H1 (cell line): Measurements from ENCODE around the gene PMS1. TPM values are rescaled to one million over a fixed set of nuclear protein-coding genes. Genes with fewer than 3 reads are reported as not detected.

Experiments
- CTCF ChIA-PET: fragments of 300-600 bp; sonication (Branson Sonifier 250); formaldehyde crosslinking; loops from one replicate; lab custom pipeline; 2021; ENCODE audit not compliant: partially characterized antibody; lab: Charles Lee
- POLR2A ChIA-PET: fragments of 300-600 bp; sonication (Branson Sonifier 250); formaldehyde crosslinking; loops from one replicate; lab custom pipeline; 2021; ENCODE audit warnings: inconsistent platforms; ENCODE audit not compliant: partially characterized antibody; lab: Charles Lee
- DNase-seq, 2 experiments: peaks; one replicate each; pipeline versions ENCODE4 v3.0.0 to v3.0.0-alpha.2; 2010 to 2022; ENCODE audit warnings: low spot score in 2 of 2, low read depth in 1 of 2, mixed read lengths in 1 of 2
- FAIRE-seq: peaks from 2 replicates; lab custom pipeline; 2011; peaks lifted over from hg19 to GRCh38; lab: Jason Lieb, UNC
- H2AFZ ChIP-seq: 2 replicates; pipeline ENCODE4 v1.8.1; 2012; ENCODE audit warnings: low read length, inconsistent platforms
- H2AK5ac ChIP-seq: 2 replicates; pipeline ENCODE4 v1.6.1; 2013; ENCODE audit warnings: low read depth, low read length
- H2BK120ac ChIP-seq: replicated peaks from 2 replicates; pipeline ENCODE3; 2013; ENCODE audit warnings: low read depth, low read length, inconsistent platforms
- H2BK12ac ChIP-seq: 2 replicates; pipeline ENCODE4 v1.6.1; 2013; ENCODE audit warnings: low read depth, low read length
- H2BK15ac ChIP-seq: 2 replicates; pipeline ENCODE4 v1.6.1; 2013; ENCODE audit warnings: low read length
- H2BK20ac ChIP-seq: 2 replicates; pipeline ENCODE4 v1.6.1; 2013; ENCODE audit warnings: low read length
- H2BK5ac ChIP-seq: 2 replicates; pipeline ENCODE4 v1.6.1; 2013; ENCODE audit warnings: low read depth, low read length
- H3K14ac ChIP-seq: 2 replicates; pipeline ENCODE4 v1.6.1; 2013; ENCODE audit warnings: inconsistent platforms; ENCODE audit not compliant: insufficient read length
- H3K18ac ChIP-seq: 2 replicates; pipeline ENCODE4 v1.6.1; 2013; ENCODE audit warnings: low read length; ENCODE audit errors: extremely low read depth
- H3K23ac ChIP-seq: 2 replicates; pipeline ENCODE4 v1.6.1; 2013; ENCODE audit warnings: inconsistent platforms; ENCODE audit not compliant: insufficient read length
- H3K23me2 ChIP-seq: 2 replicates; pipeline ENCODE4 v1.6.1; 2013; ENCODE audit warnings: low read depth, low read length
- H3K27ac ChIP-seq: 2 replicates; pipeline ENCODE4 v1.6.1; 2011; ENCODE audit warnings: low read depth, low read length, inconsistent platforms
- H3K27me3 ChIP-seq, 4 experiments: replicated peaks in 1 of 4; 1 replicate in 1 of 4; 2 replicates in 3 of 4; pipeline versions ENCODE4 v1.6.1 to v1.8.1; 2011 to 2013; ENCODE audit warnings: low read length in 3 of 4, mild to moderate bottlenecking in 3 of 4, inconsistent platforms in 2 of 4, mixed read lengths in 2 of 4, moderate library complexity in 1 of 4; ENCODE audit not compliant: control insufficient read depth in 3 of 4, insufficient read depth in 3 of 4; ENCODE audit errors: extremely low read depth in 1 of 4
- H3K36me3 ChIP-seq, 4 experiments: 2 replicates each; pipeline versions ENCODE4 v1.6.1 to v1.8.1; 2011 to 2013; ENCODE audit warnings: mild to moderate bottlenecking in 4 of 4, low read length in 3 of 4, moderate library complexity in 2 of 4, control low read depth in 1 of 4, inconsistent platforms in 1 of 4; ENCODE audit not compliant: insufficient read depth in 4 of 4, control insufficient read depth in 2 of 4
- H3K4ac ChIP-seq: replicated peaks from 2 replicates; pipeline ENCODE3; 2013; ENCODE audit warnings: low read length, low read depth, mixed read lengths, inconsistent platforms; ENCODE audit not compliant: insufficient read length
- H3K4me1 ChIP-seq, 4 experiments: replicated peaks in 1 of 4; 1 replicate in 1 of 4; 2 replicates in 3 of 4; pipeline versions ENCODE4 v1.6.1 to v1.8.1; 2011 to 2013; ENCODE audit warnings: low read length in 3 of 4, inconsistent platforms in 2 of 4, mixed read lengths in 1 of 4; ENCODE audit not compliant: insufficient read depth in 4 of 4, control insufficient read depth in 3 of 4
- H3K4me2 ChIP-seq, 2 experiments: 2 replicates each; pipeline versions ENCODE4 v1.6.1 to v1.8.1; 2011 to 2013; ENCODE audit warnings: low read depth in 2 of 2, low read length in 2 of 2, control low read depth in 1 of 2, inconsistent platforms in 1 of 2, mild to moderate bottlenecking in 1 of 2; ENCODE audit not compliant: insufficient read depth in 1 of 2
- H3K4me3 ChIP-seq, 4 experiments: fragments of 200-600, 300-600 bp in 1 of 4; sonication (generic), shearing (Covaris generic), sonication (Bioruptor Twin) in 1 of 4; 2 replicates each; pipeline versions ENCODE4 v1.5.1 to v1.8.1; 2011 to 2016; ENCODE audit warnings: low read length in 4 of 4, low read depth in 3 of 4, control low read depth in 2 of 4, inconsistent platforms in 2 of 4, mild to moderate bottlenecking in 2 of 4, mixed read lengths in 1 of 4, moderate library complexity in 1 of 4; ENCODE audit not compliant: insufficient read depth in 2 of 4; ENCODE audit errors: extremely low read depth in 1 of 4
- H3K56ac ChIP-seq: replicated peaks from 2 replicates; pipeline ENCODE3; 2013; ENCODE audit warnings: low read depth, mild to moderate bottlenecking, mixed read lengths, low read length, inconsistent platforms; ENCODE audit not compliant: insufficient read length
- H3K79me1 ChIP-seq: 2 replicates; pipeline ENCODE4 v1.6.1; 2013; ENCODE audit warnings: low read depth, low read length, control low read depth
- H3K79me2 ChIP-seq, 2 experiments: 2 replicates each; pipeline versions ENCODE4 v1.6.1 to v1.8.1; 2012 to 2013; ENCODE audit warnings: low read length in 2 of 2, mild to moderate bottlenecking in 2 of 2, inconsistent platforms in 1 of 2; ENCODE audit not compliant: insufficient read depth in 2 of 2, control insufficient read depth in 1 of 2
- H3K9ac ChIP-seq, 4 experiments: replicated peaks in 1 of 4; 1 replicate in 1 of 4; 2 replicates in 3 of 4; pipeline versions ENCODE4 v1.6.1 to v1.8.1; 2011 to 2013; ENCODE audit warnings: low read depth in 3 of 4, low read length in 3 of 4, control low read depth in 2 of 4, mild to moderate bottlenecking in 2 of 4, moderate library complexity in 2 of 4, inconsistent platforms in 1 of 4; ENCODE audit errors: extremely low read depth in 1 of 4
- H3K9me3 ChIP-seq, 2 experiments: 2 replicates each; pipeline versions ENCODE4 v1.6.1 to v1.8.1; 2012 to 2013; ENCODE audit warnings: mild to moderate bottlenecking in 2 of 2, moderate library complexity in 2 of 2, control low read depth in 1 of 2, inconsistent platforms in 1 of 2, low read depth in 1 of 2, low read length in 1 of 2, mixed read lengths in 1 of 2; ENCODE audit not compliant: insufficient read depth in 2 of 2
- H4K20me1 ChIP-seq, 2 experiments: replicated peaks in 1 of 2; 2 replicates each; pipeline versions ENCODE3 to v1.8.1; 2011 to 2013; ENCODE audit warnings: inconsistent platforms in 2 of 2, low read length in 2 of 2, mild to moderate bottlenecking in 1 of 2; ENCODE audit not compliant: insufficient read depth in 2 of 2, control insufficient read depth in 1 of 2
- H4K5ac ChIP-seq: 2 replicates; pipeline ENCODE4 v1.6.1; 2013; ENCODE audit warnings: low read length, low read depth, mixed read lengths, inconsistent platforms; ENCODE audit not compliant: insufficient read length
- H4K8ac ChIP-seq: 2 replicates; pipeline ENCODE4 v1.8.0; 2013; ENCODE audit warnings: mild to moderate bottlenecking, moderate library complexity, low read length, inconsistent platforms; ENCODE audit not compliant: insufficient read depth; ENCODE audit errors: extremely low read depth
- H4K91ac ChIP-seq: replicated peaks from 2 replicates; pipeline ENCODE3; 2013; ENCODE audit warnings: low read length, mixed read lengths, inconsistent platforms; ENCODE audit not compliant: insufficient read length
- BCL11A ChIP-seq, 2 experiments: IDR thresholded peaks; one replicate each; pipeline ENCODE4 v1.6.1; 2011; ENCODE audit warnings: low read depth in 2 of 2, low read length in 2 of 2, mild to moderate bottlenecking in 2 of 2
- CEBPB ChIP-seq: IDR thresholded peaks from 2 replicates; pipeline ENCODE4 v1.6.1; 2012; ENCODE audit warnings: low read depth, low read length
- CHD1 ChIP-seq: IDR thresholded peaks from 2 replicates; pipeline ENCODE4 v1.6.1; 2012; ENCODE audit warnings: low read depth, low read length, improper control_type of control experiment
- HDAC6 ChIP-seq: IDR thresholded peaks from one replicate; pipeline ENCODE4 v1.7.1; 2012; ENCODE audit warnings: low read depth, mild to moderate bottlenecking, inconsistent platforms, low read length, moderate library complexity
- JUND ChIP-seq: IDR thresholded peaks from 2 replicates; pipeline ENCODE4 v1.6.1; 2011; ENCODE audit warnings: mild to moderate bottlenecking, improper control_type of control experiment, low read length
- MAX ChIP-seq: IDR thresholded peaks from 2 replicates; pipeline ENCODE4 v1.6.1; 2012; ENCODE audit warnings: inconsistent platforms
- RFX5 ChIP-seq: IDR thresholded peaks from 2 replicates; pipeline ENCODE4 v1.6.1; 2011; ENCODE audit warnings: low read depth, low read length, improper control_type of control experiment, borderline replicate concordance
- TAF1 ChIP-seq: IDR thresholded peaks from 2 replicates; pipeline ENCODE4 v1.6.1; 2011; ENCODE audit warnings: mild to moderate bottlenecking, low read depth, low read length
- YY1 ChIP-seq: IDR thresholded peaks from 2 replicates; pipeline ENCODE4 v1.6.1; 2011; ENCODE audit warnings: low read depth, mild to moderate bottlenecking, low read length
- WGBS, 2 experiments: shearing (Covaris generic) in 1 of 2; methylation state at CpG; one replicate each; pipeline versions ENCODE4 v1.1.6 to v1.1.7; 2013 to 2015; ENCODE audit warnings: low lambda C conversion rate in 2 of 2, mixed read lengths in 2 of 2, inconsistent platforms in 1 of 2, low coverage in 1 of 2, missing lambda C conversion rate in 1 of 2; ENCODE audit not compliant: insufficient replicate concordance in 2 of 2, insufficient coverage in 1 of 2, insufficient read length in 1 of 2; ENCODE audit errors: extremely low coverage in 1 of 2, missing lambda C conversion rate in 1 of 2; 5-methylcytosine and 5-hydroxymethylcytosine counted together
- polyA plus RNA-seq, 7 experiments: library from polyadenylated mRNA; depleted of rRNA in 3 of 7; stranded (reverse) in 5 of 7; unstranded in 2 of 7; fragments of >200 nt in 5 of 7; fragments of 200-250 nt in 2 of 7; gene quantifications; 1 replicate in 5 of 7; 2 replicates in 1 of 7; 4 replicates in 1 of 7; pipeline versions ENCODE4 v1.2.1 to v1.2.3, GENCODE V29; 2011 to 2013; ENCODE audit warnings: missing spikeins in 2 of 7, mixed read lengths in 2 of 7
- total RNA-seq: library from RNA; stranded (reverse); fragmentation: NEBNext Ultra II Directional; extraction: Animal tissue kit (Norgen Biotek cat#: 25700); gene quantifications from 2 replicates; pipeline ENCODE4 v1.2.1, GENCODE V29; 2021

Gene PMS1
- total and polyA plus RNA-seq, 2 of the 8 experiments (the other 6 are each of a cell fraction or from before 2014, with no cell fraction given): 13.1 to 59.7 TPM

DNA sequence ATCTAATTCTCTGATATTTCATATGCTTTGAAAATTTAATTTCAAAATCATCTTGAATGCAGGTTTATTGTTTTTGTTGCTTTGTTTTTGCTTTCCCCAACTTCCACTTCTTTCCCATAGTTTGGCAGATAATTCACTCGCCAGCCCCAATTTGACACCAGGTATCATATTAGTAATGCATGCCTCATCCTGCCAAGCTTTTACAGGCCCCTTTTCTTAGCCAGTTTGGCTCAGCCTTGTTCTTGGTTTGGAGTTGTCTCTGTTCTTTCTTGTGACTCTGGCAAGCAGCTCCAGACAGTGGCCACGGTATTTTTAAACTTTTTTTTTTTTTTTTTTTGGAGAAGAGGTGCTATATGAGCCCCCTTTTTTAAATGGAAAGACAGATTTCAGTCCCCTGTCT, 65.3 kb downstream of the PMS1 start:
- Histone ChIP-seq H3K14ac (no peak overlapping the region), H3K18ac (no peak overlapping the region), H2BK120ac (no peak overlapping the region), H2BK20ac (no peak overlapping the region), H4K5ac (no peak overlapping the region), H3K4ac (no peak overlapping the region), H3K79me2 (no peaks in the 10 kb centered on the region; a peak in 2 of 4 replicates)
- 68% methylated on average over 2 of the region's 2 CpGs; no CpG with 5 or more reads in 1 of the 2 experiments for WGBS, 2 experiments
- CTCF ChIA-PET: interaction anchor here (0.6 to 1.0 kb wide), 3 partner anchors 51 to 702 kb away, joined by 3 to 4 read pairs (median 3); no protein-coding TSS in a partner anchor
- no peak for DNase-seq
- no peak for TF ChIP-seq YY1
- no peak for TF ChIP-seq TAF1
- no peak for TF ChIP-seq CEBPB
- no peak for TF ChIP-seq MAX
- no peak for TF ChIP-seq BCL11A (IDR thresholded peaks at IDR 0.05; ENCODE audit: low read depth in 2 of 2, low read length in 2 of 2)
- no peak for TF ChIP-seq HDAC6
- no peak for TF ChIP-seq CHD1
- no peak for TF ChIP-seq RFX5
- no peak for TF ChIP-seq JUND
- TF ChIP-seq, all 59 proteins: peak for 0
- Histone ChIP-seq H4K8ac (no peak overlapping the region), H3K23ac (no peak overlapping the region), H3K56ac (no peak overlapping the region), H3K4me3 (no peak overlapping the region), H3K4me2 (no peak overlapping the region), H2AK5ac (no peak overlapping the region), H2AFZ (no peak overlapping the region), H3K9ac (no peak overlapping the region), H3K27me3 (no peaks in the 10 kb centered on the region), H3K4me1 (peaks cover 0 to 5% (median 5%) of the 10 kb centered on the region in 4 experiments; a peak in 4 of 7 replicates), H3K9me3 (no peaks in the 10 kb centered on the region), H4K20me1 (no peaks in the 10 kb centered on the region), H2BK5ac (no peak overlapping the region), H4K91ac (no peak overlapping the region), H2BK15ac (no peak overlapping the region), H3K36me3 (peaks cover 2 to 20% (median 9%) of the 10 kb centered on the region in 4 experiments; a peak in 6 of 8 replicates), H2BK12ac (no peak overlapping the region), H3K23me2 (no peaks in the 10 kb centered on the region), H3K79me1 (0 out of 2 replicates have a peak, but pooled peaks cover 2% of the 10 kb centered on the region), H3K27ac (no peak overlapping the region)
- POLR2A ChIA-PET: no interaction called here
- FAIRE-seq: no peak
